Measurements from ENCODE around the gene MTCL1. TPM values are rescaled to one million over a fixed set of nuclear protein-coding genes. Genes with fewer than 3 reads are reported as not detected.

Gene MTCL1
- total RNA-seq, 1 experiment from 2014 or later = 50.1 TPM

GRCh38 chr18:8688216-8688800 is 17.0 kb upstream of the MTCL1 start:
- intact Hi-C loops (cut with micrococcal nuclease; ENCODE audit: unreplicated experiment) = no loop called here
- POLR2A ChIA-PET = interaction anchor here (0.7 kb wide), 1 partner anchor 8 kb away, joined by 3 read pairs; no protein-coding TSS in a partner anchor
- H3K4me3 ChIP-seq (ENCODE audit: low read depth in 2 of 2, low read length in 2 of 2) = no peak overlapping the region
- TF ChIP-seq POLR2AphosphoS5 (IDR thresholded peaks at IDR 0.05; ENCODE audit: low read depth, low read length) (no peak), TCF7L2 (IDR thresholded peaks at IDR 0.05; ENCODE audit: low read depth, low read length) (no peak), REST (IDR thresholded peaks at IDR 0.05; ENCODE audit: insufficient read depth in 1 of 2, low read depth in 2 of 2, low read length in 1 of 2) (no peak), SIN3A (IDR thresholded peaks at IDR 0.05; ENCODE audit: borderline replicate concordance, insufficient read depth, low read depth, low read length) (no peak), CTCF (IDR thresholded peaks at IDR 0.05) (no peak)
- no TSS peak for BruUV-seq (replicated peaks)
- ATAC-seq (no peak), DNase-seq (ENCODE audit: low read depth, low spot score) (no peak)
- no peaks in the 10 kb centered on the region for H3K27me3 ChIP-seq (ENCODE audit: control insufficient read depth, insufficient read depth, low read length)
- CTCF ChIA-PET = interaction anchor here (1.2 kb wide), 1 partner anchor 9 kb away, joined by 4 read pairs; no protein-coding TSS in a partner anchor
- in situ Hi-C loops (cut with HindIII; ENCODE audit: low pct_unique_long_range_greater_than_20kb, low sequenced_read_pairs) = no loop called here
- no peaks in the 10 kb centered on the region for H3K36me3 ChIP-seq (ENCODE audit: control insufficient read depth, insufficient read depth, low read length)
- H3K9me3 ChIP-seq (ENCODE audit: control insufficient read depth, insufficient read depth, low read depth, low read length) = no peaks in the 10 kb centered on the region
- no peak overlapping the region for H3K27ac ChIP-seq (ENCODE audit: low read length)
- no peaks in the 10 kb centered on the region for H3K4me1 ChIP-seq (ENCODE audit: control insufficient read depth, insufficient read depth, low read length)

- no peak for TF ChIP-seq POLR2AphosphoS5 (IDR thresholded peaks at IDR 0.05; ENCODE audit: low read depth, low read length)
- no peak for TF ChIP-seq SIN3A (IDR thresholded peaks at IDR 0.05; ENCODE audit: borderline replicate concordance, insufficient read depth, low read depth, low read length)
- TF ChIP-seq REST (IDR thresholded peaks at IDR 0.05; ENCODE audit: insufficient read depth in 1 of 2, low read depth in 2 of 2, low read length in 1 of 2) = no peak
- no peak for TF ChIP-seq TCF7L2 (IDR thresholded peaks at IDR 0.05; ENCODE audit: low read depth, low read length)
- no peak for TF ChIP-seq CTCF (IDR thresholded peaks at IDR 0.05)
- no TSS peak for BruUV-seq (replicated peaks)
- ChIA-PET CTCF (no interaction called here), POLR2A (interaction anchor here (0.7 kb wide), 1 partner anchor 8 kb away, joined by 3 read pairs; no protein-coding TSS in a partner anchor)
- Histone ChIP-seq H3K4me3 (ENCODE audit: low read depth in 2 of 2, low read length in 2 of 2) (no peak overlapping the region), H3K27ac (ENCODE audit: low read length) (no peak overlapping the region), H3K4me1 (ENCODE audit: control insufficient read depth, insufficient read depth, low read length) (no peaks in the 10 kb centered on the region), H3K27me3 (ENCODE audit: control insufficient read depth, insufficient read depth, low read length) (no peaks in the 10 kb centered on the region), H3K9me3 (ENCODE audit: control insufficient read depth, insufficient read depth, low read depth, low read length) (no peaks in the 10 kb centered on the region), H3K36me3 (ENCODE audit: control insufficient read depth, insufficient read depth, low read length) (no peaks in the 10 kb centered on the region)
- in situ Hi-C loops (cut with HindIII; ENCODE audit: low pct_unique_long_range_greater_than_20kb, low sequenced_read_pairs) (no loop called here), intact Hi-C loops (cut with micrococcal nuclease; ENCODE audit: unreplicated experiment) (no loop called here)
- DNase-seq (ENCODE audit: low read depth, low spot score) (no peak), ATAC-seq (no peak)
Measured at GRCh38 chr18:8688816-8689215, 16.5 kb upstream of the MTCL1 start.
